Transverse colon (tissue), 3 donors: ENCODE measurements around the gene ZNRF3.

Experiments used
- EP300 ChIP-seq: sonication (generic); formaldehyde crosslinking; IDR thresholded peaks from one replicate; pipeline ENCODE4 v1.6.1; 2017; ENCODE audit warnings: antibody characterized with exemption, low read depth
- POLR2A ChIP-seq: fragments of 450-650 bp; IDR thresholded peaks from one replicate; pipeline ENCODE4 v1.6.1; 2016; ENCODE audit warnings: antibody characterized with exemption, mild to moderate bottlenecking, moderate library complexity
- TF ChIP-seq, protein P1 (sequence below), 5 experiments: fragments of 200-600 bp in 3 of 5; fragments of 450-650 bp in 2 of 5; sonication (generic) in 3 of 5; IDR thresholded peaks; 1 replicate in 2 of 5; 2 replicates in 3 of 5; pipeline ENCODE4 v1.5.1; 2016 to 2017; ENCODE audit warnings: antibody characterized with exemption in 5 of 5, inconsistent platforms in 3 of 5, mild to moderate bottlenecking in 2 of 5, moderate library complexity in 1 of 5

DNA sequence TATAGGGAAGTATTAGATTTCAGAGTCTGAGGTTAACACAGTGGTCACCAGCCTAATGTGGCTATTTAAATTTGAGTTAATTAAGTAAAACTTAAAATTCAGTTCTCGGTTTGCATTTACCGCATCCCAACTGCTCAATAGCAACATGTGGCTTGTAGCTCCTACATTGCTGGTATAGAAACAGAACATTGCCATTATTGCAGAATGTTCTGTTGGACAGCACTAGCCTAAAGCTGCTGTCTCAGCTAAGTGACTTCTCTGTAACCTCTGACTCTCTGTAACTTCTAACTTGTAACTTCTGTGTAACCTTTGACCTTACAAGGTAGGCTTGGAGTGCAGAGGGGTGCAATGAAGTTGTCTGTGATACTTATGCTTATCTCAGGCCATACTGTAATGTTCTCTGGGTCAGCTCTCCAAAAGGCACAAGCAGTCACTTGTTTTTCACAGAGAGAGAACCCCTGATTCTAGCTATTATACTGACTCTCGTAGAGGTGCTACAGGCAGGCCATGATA lies 78.7 kb downstream of the ZNRF3 start:
- TF ChIP-seq, protein P1, sequence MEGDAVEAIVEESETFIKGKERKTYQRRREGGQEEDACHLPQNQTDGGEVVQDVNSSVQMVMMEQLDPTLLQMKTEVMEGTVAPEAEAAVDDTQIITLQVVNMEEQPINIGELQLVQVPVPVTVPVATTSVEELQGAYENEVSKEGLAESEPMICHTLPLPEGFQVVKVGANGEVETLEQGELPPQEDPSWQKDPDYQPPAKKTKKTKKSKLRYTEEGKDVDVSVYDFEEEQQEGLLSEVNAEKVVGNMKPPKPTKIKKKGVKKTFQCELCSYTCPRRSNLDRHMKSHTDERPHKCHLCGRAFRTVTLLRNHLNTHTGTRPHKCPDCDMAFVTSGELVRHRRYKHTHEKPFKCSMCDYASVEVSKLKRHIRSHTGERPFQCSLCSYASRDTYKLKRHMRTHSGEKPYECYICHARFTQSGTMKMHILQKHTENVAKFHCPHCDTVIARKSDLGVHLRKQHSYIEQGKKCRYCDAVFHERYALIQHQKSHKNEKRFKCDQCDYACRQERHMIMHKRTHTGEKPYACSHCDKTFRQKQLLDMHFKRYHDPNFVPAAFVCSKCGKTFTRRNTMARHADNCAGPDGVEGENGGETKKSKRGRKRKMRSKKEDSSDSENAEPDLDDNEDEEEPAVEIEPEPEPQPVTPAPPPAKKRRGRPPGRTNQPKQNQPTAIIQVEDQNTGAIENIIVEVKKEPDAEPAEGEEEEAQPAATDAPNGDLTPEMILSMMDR (IDR thresholded peaks at IDR 0.05): no peak
- TF ChIP-seq POLR2A (no peak), EP300 (no peak)
